Breast epithelium (tissue), 4 donors: ENCODE data around the gene ADAMTS2. TPM values are rescaled to one million over a fixed set of nuclear protein-coding genes. Genes with fewer than 3 reads are reported as not detected.

Experiments used
- DNase-seq, 2 donors: peaks; one replicate each; pipeline ENCODE4 v3.0.0-alpha.2; 2019; ENCODE audit warnings: low spot score in 2 of 2
- H3K27ac ChIP-seq, 2 donors: fragments of 200-600 bp; sonication (generic) in 1 of 2; one replicate each; pipeline ENCODE4 v1.5.1; 2016 to 2019; ENCODE audit warnings: mild to moderate bottlenecking in 1 of 2
- H3K27me3 ChIP-seq, 2 donors: fragments of 200-600 bp; sonication (generic) in 1 of 2; one replicate each; pipeline versions ENCODE4 v1.5.1 to v1.6.0; 2017 to 2019; ENCODE audit warnings: control low read depth in 1 of 2, mild to moderate bottlenecking in 1 of 2
- H3K36me3 ChIP-seq: fragments of 200-600 bp; one replicate; pipeline ENCODE4 v1.5.1; 2019
- H3K4me1 ChIP-seq, 2 donors: fragments of 200-600 bp; sonication (generic); one replicate each; pipeline ENCODE4 v1.5.1; 2016 to 2019; ENCODE audit warnings: control low read depth in 1 of 2
- H3K4me3 ChIP-seq, 3 donors: fragments of 200-600 bp; sonication (generic); 1 replicate in 2 of 3; 2 replicates in 1 of 3; pipeline ENCODE4 v1.5.1; 2016 to 2019; ENCODE audit warnings: mild to moderate bottlenecking in 3 of 3, moderate library complexity in 2 of 3
- H3K9me3 ChIP-seq, 2 donors: fragments of 200-600 bp; sonication (generic) in 1 of 2; one replicate each; pipeline ENCODE4 v1.5.1; 2016 to 2019; ENCODE audit warnings: control low read depth in 1 of 2
- POLR2A ChIP-seq: fragments of 450-650 bp; IDR thresholded peaks from one replicate; pipeline ENCODE4 v1.6.1; 2016; ENCODE audit warnings: antibody characterized with exemption, mild to moderate bottlenecking, moderate library complexity
- POLR2AphosphoS5 ChIP-seq, 3 donors: sonication (generic); formaldehyde crosslinking; IDR thresholded peaks; one replicate each; pipeline ENCODE4 v1.6.1; 2017; ENCODE audit warnings: antibody characterized with exemption in 3 of 3
- intact Hi-C: fragments of 100-400 bp; cut with DNase I; formaldehyde crosslinking; loops from one replicate; pipeline ENCODE4 v1.15.1; 2023; ENCODE audit warnings: low total_unique reads
- total RNA-seq, 3 donors: library from RNA; depleted of rRNA; stranded (reverse); fragments of >200 nt; gene quantifications; one replicate each; pipeline ENCODE4 v1.1.0, GENCODE V29; 2016
- TF ChIP-seq, protein P1 (sequence below), 3 donors: fragments of 450-650 bp; IDR thresholded peaks; one replicate each; pipeline ENCODE4 v1.5.1; 2016 to 2017; ENCODE audit warnings: antibody characterized with exemption in 3 of 3, mild to moderate bottlenecking in 3 of 3, moderate library complexity in 3 of 3

The ADAMTS2 gene
- total RNA-seq, 3 donors from 2014 or later = 11.3 to 51.8 (median 19.7) TPM

DNA sequence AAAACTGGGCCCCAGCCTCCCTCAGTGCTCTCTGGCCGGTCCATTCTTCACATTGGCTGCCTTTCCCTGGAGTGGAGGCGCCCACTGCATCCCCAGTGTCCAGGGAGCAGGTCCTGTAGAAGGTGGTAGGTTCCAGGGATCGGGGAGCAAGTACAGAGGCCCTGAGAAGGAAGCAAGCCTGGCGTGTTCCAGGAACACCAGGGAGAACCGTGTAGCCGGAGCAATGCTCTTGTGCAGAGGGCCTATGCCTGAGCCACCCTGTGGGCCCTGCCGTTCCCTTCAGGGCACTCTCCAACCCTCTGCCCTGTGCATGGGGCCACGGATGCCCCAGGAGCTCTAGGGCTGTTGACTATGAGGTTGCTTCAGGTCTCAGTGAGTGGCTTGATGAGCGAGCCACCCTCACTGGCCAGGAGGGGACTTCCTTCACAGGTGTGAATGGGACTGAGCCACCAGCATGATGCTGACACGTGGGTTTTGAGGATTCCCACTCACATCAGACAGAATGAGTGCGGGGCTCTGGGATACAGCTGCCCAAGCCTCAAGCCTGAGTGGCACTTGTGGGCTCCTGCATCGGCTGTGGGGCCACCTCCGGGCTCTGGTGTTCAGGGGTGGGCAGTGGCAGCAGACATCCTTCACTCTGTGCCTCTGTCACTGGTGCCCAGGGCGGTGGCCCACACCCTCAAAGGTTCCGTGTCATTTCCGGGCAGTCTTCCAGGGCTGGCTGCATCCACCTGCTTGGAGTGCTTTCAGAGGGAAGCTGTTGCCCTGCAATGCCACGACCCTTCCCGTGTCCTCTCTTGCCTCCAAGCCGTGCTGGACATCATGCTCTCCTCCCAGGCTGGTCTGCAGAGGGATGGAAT is 54.4 kb downstream of the ADAMTS2 start:
- Histone ChIP-seq H3K9me3 (no peaks in the 10 kb centered on the region), H3K27me3 (no peaks in the 10 kb centered on the region), H3K4me3 (no peak overlapping the region), H3K27ac (no peak overlapping the region), H3K36me3 (no peaks in the 10 kb centered on the region), H3K4me1 (peaks cover 0 to 5% of the 10 kb centered on the region in 2 donors)
- intact Hi-C loops = no loop called here
- DNase-seq = no peak
- TF ChIP-seq, protein P1, sequence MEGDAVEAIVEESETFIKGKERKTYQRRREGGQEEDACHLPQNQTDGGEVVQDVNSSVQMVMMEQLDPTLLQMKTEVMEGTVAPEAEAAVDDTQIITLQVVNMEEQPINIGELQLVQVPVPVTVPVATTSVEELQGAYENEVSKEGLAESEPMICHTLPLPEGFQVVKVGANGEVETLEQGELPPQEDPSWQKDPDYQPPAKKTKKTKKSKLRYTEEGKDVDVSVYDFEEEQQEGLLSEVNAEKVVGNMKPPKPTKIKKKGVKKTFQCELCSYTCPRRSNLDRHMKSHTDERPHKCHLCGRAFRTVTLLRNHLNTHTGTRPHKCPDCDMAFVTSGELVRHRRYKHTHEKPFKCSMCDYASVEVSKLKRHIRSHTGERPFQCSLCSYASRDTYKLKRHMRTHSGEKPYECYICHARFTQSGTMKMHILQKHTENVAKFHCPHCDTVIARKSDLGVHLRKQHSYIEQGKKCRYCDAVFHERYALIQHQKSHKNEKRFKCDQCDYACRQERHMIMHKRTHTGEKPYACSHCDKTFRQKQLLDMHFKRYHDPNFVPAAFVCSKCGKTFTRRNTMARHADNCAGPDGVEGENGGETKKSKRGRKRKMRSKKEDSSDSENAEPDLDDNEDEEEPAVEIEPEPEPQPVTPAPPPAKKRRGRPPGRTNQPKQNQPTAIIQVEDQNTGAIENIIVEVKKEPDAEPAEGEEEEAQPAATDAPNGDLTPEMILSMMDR (IDR thresholded peaks at IDR 0.05) = no peak
- TF ChIP-seq POLR2AphosphoS5 (IDR thresholded peaks at IDR 0.05) = no peak

DNA sequence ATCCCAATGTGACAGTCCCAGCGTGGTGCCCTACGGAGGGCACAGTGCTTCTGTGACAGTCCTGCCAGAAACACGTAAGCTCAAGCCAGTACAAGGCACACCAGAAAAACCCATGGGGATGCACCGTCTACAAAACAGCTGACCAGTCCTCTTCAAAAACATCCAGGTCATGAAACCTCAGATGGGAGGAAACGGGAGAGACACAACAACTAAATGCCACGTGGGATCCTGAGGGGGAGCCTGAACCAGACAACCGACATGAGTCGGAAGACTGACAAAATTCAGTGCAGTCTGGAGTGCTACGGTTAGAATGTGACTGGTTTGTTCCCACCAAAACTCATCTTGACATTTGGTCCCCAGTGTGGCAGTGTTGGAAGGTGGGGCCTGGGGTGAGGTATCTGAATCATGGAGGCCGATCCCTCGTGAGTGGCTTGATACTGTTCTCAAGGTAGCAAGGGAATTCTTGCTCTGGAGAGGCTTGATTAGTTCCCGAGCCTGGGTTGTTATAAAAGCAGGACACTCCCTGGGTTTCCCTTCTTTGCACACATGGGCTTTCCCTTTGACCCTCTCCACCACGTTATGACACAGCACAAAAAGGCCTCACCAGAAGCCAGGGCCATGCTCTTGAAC is 55.4 kb downstream of the ADAMTS2 start:
- peaks cover 0 to 5% of the 10 kb centered on the region in 2 donors for H3K4me1 ChIP-seq
- H3K9me3 ChIP-seq = no peaks in the 10 kb centered on the region
- no peak overlapping the region for H3K27ac ChIP-seq
- no peaks in the 10 kb centered on the region for H3K36me3 ChIP-seq
- intact Hi-C loops = no loop called here
- H3K27me3 ChIP-seq = no peaks in the 10 kb centered on the region
- no peak for DNase-seq
- H3K4me3 ChIP-seq = no peak overlapping the region
- no peak for TF ChIP-seq POLR2AphosphoS5 (IDR thresholded peaks at IDR 0.05)
- TF ChIP-seq, protein P1 (IDR thresholded peaks at IDR 0.05) = no peak
- no peak for TF ChIP-seq POLR2A

DNA sequence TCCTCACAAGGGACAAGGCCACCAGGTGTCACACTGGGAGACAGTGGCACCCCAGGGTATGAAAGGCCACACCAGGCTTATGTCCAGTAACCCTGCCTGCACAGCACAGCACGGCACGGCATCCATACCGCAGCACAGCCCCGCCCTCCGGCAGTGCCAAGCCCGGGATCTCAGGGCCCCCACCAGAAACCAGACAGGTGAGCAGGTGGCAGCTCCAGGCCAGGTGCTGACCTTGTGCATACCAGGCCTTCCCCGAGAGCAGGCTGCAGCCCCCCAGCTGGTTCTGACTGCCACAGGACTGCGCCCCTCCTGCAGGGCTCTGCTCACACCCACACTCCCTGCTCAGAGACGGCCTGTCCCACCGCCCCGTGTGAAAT is 56.5 kb downstream of the ADAMTS2 start:
- Histone ChIP-seq H3K4me3 (no peak overlapping the region), H3K4me1 (peaks cover 0 to 5% of the 10 kb centered on the region in 2 donors), H3K27me3 (no peaks in the 10 kb centered on the region), H3K36me3 (no peaks in the 10 kb centered on the region), H3K9me3 (no peaks in the 10 kb centered on the region), H3K27ac (peak overlapping the region in 1 of 2 donors; percentile 19)
- TF ChIP-seq POLR2A (no peak), POLR2AphosphoS5 (IDR thresholded peaks at IDR 0.05) (no peak)
- TF ChIP-seq, protein P1 (IDR thresholded peaks at IDR 0.05) = no peak
- no peak for DNase-seq
- intact Hi-C loops = no loop called here

DNA sequence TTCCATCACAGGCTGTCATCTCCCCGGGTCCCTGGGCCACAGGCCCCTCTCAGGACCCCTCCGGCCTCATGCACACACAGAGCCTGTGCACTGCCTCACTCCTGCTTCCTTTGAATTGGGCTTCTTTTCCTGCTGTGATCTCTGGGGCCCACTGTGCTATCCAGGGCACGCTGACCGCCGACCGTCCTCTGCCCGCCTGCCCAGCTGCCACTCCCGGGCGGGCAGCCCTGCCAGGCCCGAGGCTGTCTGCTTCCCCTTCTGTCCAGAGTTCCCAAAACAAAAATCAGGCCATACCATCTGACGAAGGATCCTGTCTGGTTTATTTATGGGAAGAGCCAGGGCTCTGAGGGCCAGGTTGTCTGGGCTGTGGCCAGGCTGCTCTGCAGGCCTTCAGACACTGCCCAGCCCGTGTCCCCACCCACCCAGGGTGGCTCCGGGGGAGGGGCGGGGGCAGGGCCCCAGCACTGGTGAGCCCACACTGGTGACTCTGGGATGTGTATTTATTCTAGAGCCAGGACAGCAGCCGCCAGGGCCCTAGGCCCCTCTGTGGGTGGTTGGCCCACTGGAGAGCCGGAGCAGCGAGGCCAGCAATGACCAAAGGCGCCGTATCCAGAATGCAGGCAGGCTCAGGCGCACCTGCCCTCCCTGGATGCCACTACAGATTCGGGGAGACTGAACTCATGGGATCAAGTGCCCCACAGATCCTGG is 57.0 kb downstream of the ADAMTS2 start:
- H3K9me3 ChIP-seq = no peaks in the 10 kb centered on the region
- no peaks in the 10 kb centered on the region for H3K36me3 ChIP-seq
- TF ChIP-seq POLR2AphosphoS5 (IDR thresholded peaks at IDR 0.05) (no peak), POLR2A (no peak)
- TF ChIP-seq, protein P1 (IDR thresholded peaks at IDR 0.05) = no peak
- no peak for DNase-seq
- H3K27me3 ChIP-seq = no peaks in the 10 kb centered on the region
- H3K4me3 ChIP-seq = no peak overlapping the region
- peak overlapping the region in 1 of 2 donors; percentile 19 for H3K27ac ChIP-seq
- intact Hi-C loops = no loop called here
- peaks cover 0 to 5% of the 10 kb centered on the region in 2 donors for H3K4me1 ChIP-seq
